Measurements from ENCODE around the gene SLC15A2.

DNA sequence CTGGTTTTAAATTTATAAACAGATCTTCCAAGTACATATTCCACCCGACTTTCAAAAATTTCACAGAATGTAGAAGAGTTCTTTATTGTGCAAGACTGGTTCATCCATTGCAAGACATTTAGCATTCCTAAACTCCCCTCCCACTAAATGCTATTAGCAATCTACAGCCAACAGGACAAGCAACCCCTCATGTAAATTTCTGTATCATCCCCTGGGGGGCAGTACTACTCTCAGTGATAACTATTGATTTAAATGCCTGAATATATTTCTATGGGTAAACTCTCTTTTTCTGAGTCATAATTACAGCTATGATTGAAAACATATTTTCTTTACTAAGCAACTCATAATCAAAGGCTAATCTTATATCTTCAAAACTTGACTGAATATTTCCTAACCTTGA is 10.7 kb upstream of the SLC15A2 start:
- TF ChIP-seq, protein P1, sequence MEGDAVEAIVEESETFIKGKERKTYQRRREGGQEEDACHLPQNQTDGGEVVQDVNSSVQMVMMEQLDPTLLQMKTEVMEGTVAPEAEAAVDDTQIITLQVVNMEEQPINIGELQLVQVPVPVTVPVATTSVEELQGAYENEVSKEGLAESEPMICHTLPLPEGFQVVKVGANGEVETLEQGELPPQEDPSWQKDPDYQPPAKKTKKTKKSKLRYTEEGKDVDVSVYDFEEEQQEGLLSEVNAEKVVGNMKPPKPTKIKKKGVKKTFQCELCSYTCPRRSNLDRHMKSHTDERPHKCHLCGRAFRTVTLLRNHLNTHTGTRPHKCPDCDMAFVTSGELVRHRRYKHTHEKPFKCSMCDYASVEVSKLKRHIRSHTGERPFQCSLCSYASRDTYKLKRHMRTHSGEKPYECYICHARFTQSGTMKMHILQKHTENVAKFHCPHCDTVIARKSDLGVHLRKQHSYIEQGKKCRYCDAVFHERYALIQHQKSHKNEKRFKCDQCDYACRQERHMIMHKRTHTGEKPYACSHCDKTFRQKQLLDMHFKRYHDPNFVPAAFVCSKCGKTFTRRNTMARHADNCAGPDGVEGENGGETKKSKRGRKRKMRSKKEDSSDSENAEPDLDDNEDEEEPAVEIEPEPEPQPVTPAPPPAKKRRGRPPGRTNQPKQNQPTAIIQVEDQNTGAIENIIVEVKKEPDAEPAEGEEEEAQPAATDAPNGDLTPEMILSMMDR (IDR thresholded peaks at IDR 0.05) = no peak
- TF ChIP-seq POLR2A (IDR thresholded peaks at IDR 0.05) = no peak

Data from uterus (tissue), 2 donors.